Spleen (tissue), 11 donors: ENCODE results near the gene UNC79. TPM values are rescaled to one million over a fixed set of nuclear protein-coding genes. Genes with fewer than 3 reads are reported as not detected.

Source experiments
- DNase-seq: peaks from one replicate; pipeline ENCODE4 v3.0.0-alpha.2; 2020
- H3K27ac ChIP-seq, 8 donors: fragments of 200-600 bp; sonication (generic) in 7 of 8; 1 replicate in 4 of 8; 2 replicates in 4 of 8; pipeline versions ENCODE4 v1.5.0 to v1.8.0; 2016 to 2021; ENCODE audit warnings: inconsistent platforms in 4 of 8, mild to moderate bottlenecking in 4 of 8, moderate library complexity in 1 of 8
- H3K27me3 ChIP-seq, 7 donors: fragments of 200-600 bp; sonication (generic) in 6 of 7; replicated peaks in 1 of 7; 1 replicate in 4 of 7; 2 replicates in 3 of 7; pipeline versions ENCODE4 v1.5.0 to v1.8.0; 2016 to 2021; ENCODE audit warnings: inconsistent platforms in 3 of 7, mild to moderate bottlenecking in 1 of 7
- H3K36me3 ChIP-seq, 6 donors: fragments of 200-600 bp; sonication (generic) in 5 of 6; 1 replicate in 4 of 6; 2 replicates in 2 of 6; pipeline versions ENCODE4 v1.5.0 to v1.8.0; 2016 to 2021; ENCODE audit warnings: inconsistent platforms in 2 of 6
- H3K4me1 ChIP-seq, 6 donors: fragments of 200-600 bp; sonication (generic) in 5 of 6; 1 replicate in 3 of 6; 2 replicates in 3 of 6; pipeline versions ENCODE4 v1.5.0 to v1.8.0; 2016 to 2021; ENCODE audit warnings: inconsistent platforms in 3 of 6
- H3K4me3 ChIP-seq, 8 donors: fragments of 200-600 bp; sonication (generic) in 7 of 8; 1 replicate in 4 of 8; 2 replicates in 4 of 8; pipeline versions ENCODE4 v1.5.0 to v1.8.0; 2016 to 2021; ENCODE audit warnings: inconsistent platforms in 4 of 8, mild to moderate bottlenecking in 4 of 8, moderate library complexity in 2 of 8
- H3K9me3 ChIP-seq, 8 donors: fragments of 200-600 bp; sonication (generic) in 7 of 8; 1 replicate in 4 of 8; 2 replicates in 4 of 8; pipeline versions ENCODE4 v1.5.0 to v1.8.0; 2016 to 2021; ENCODE audit warnings: inconsistent platforms in 4 of 8
- POLR2A ChIP-seq, 3 donors: fragments of 450-650 bp; IDR thresholded peaks; one replicate each; pipeline ENCODE4 v1.5.1; 2017; ENCODE audit warnings: antibody characterized with exemption in 3 of 3, mild to moderate bottlenecking in 1 of 3
- POLR2AphosphoS5 ChIP-seq, 3 donors: sonication (generic); formaldehyde crosslinking; IDR thresholded peaks; one replicate each; pipeline ENCODE4 v1.5.1; 2017; ENCODE audit warnings: antibody characterized with exemption in 3 of 3
- WGBS, 5 donors: extraction: QIAGEN DNeasy Blood & Tissue Kit in 3 of 5; methylation state at CpG; one replicate each; pipeline versions ENCODE4 v1.1.5 to v1.1.7; 2013 to 2018; 5-methylcytosine and 5-hydroxymethylcytosine counted together
- intact Hi-C: fragments of 100-400 bp; cut with DNase I; formaldehyde crosslinking; loops from one replicate; pipeline ENCODE4 v1.15.0; 2023; ENCODE audit warnings: low total_unique reads
- polyA plus RNA-seq, 3 donors: library from polyadenylated mRNA; stranded (reverse); fragments of 200-250 nt; gene quantifications; one replicate each; pipeline ENCODE4 v1.2.1, GENCODE V29; 2013
- total RNA-seq, 7 donors: library from RNA; depleted of rRNA in 3 of 7; stranded (reverse); fragments of >200 nt in 3 of 7; fragmentation: NEBNext Ultra II Directional in 4 of 7; extraction: Animal tissue kit (Norgen Biotek cat#: 25700) in 4 of 7; gene quantifications; one replicate each; pipeline versions ENCODE4 v1.1.0 to v1.2.1, GENCODE V29; 2016 to 2021
- TF ChIP-seq, protein P1 (sequence below), 11 experiments: fragments of 200-600 bp in 7 of 11; fragments of 450-650 bp in 4 of 11; sonication (generic) in 4 of 11; IDR thresholded peaks in 8 of 11; conservative IDR thresholded peaks in 3 of 11; 1 replicate in 7 of 11; 2 replicates in 4 of 11; pipeline versions ENCODE4 v1.4.0 to v1.8.0; 2016 to 2021; ENCODE audit warnings: antibody characterized with exemption in 11 of 11, inconsistent platforms in 4 of 11, mild to moderate bottlenecking in 1 of 11
- donor health status: healthy with polysubstance abuse.
- donor health status: DM: no; HTN: no; CAD: no; lungs with moderate emphysema.
- donor health status: DM: no; HTN: no; CAD: no.
- donor health status: Bipolar disorder and iron deficiency.
- donor health status: healthy.
- donor health status: DM: no; HTN: no; CAD: no.
- donor health status: DM: yes; HTN: yes; CAD: no.

UNC79 gene
- total and polyA plus RNA-seq, 10 donors, result 0.03 to 0.24 (median 0.08) TPM; not detected in 2

- H3K36me3 ChIP-seq, result no peaks in the 10 kb centered on the region
- H3K4me1 ChIP-seq, result no peaks in the 10 kb centered on the region
- WGBS, 5 donors, result 73 to 89% (median 81%) methylated on average over 8 of the region's 8 CpGs
- DNase-seq, result no peak
- intact Hi-C loops, result no loop called here
- H3K27ac ChIP-seq, result no peak overlapping the region
- TF ChIP-seq, protein P1, sequence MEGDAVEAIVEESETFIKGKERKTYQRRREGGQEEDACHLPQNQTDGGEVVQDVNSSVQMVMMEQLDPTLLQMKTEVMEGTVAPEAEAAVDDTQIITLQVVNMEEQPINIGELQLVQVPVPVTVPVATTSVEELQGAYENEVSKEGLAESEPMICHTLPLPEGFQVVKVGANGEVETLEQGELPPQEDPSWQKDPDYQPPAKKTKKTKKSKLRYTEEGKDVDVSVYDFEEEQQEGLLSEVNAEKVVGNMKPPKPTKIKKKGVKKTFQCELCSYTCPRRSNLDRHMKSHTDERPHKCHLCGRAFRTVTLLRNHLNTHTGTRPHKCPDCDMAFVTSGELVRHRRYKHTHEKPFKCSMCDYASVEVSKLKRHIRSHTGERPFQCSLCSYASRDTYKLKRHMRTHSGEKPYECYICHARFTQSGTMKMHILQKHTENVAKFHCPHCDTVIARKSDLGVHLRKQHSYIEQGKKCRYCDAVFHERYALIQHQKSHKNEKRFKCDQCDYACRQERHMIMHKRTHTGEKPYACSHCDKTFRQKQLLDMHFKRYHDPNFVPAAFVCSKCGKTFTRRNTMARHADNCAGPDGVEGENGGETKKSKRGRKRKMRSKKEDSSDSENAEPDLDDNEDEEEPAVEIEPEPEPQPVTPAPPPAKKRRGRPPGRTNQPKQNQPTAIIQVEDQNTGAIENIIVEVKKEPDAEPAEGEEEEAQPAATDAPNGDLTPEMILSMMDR (IDR thresholded peaks at IDR 0.05 in 8 of 11, conservative IDR thresholded peaks at IDR 0.05 in 3 of 11), result no peak
- TF ChIP-seq POLR2A (IDR thresholded peaks at IDR 0.05) (no peak), POLR2AphosphoS5 (IDR thresholded peaks at IDR 0.05) (no peak)
- H3K4me3 ChIP-seq, result no peak overlapping the region
- H3K9me3 ChIP-seq, result no peaks in the 10 kb centered on the region
- peaks cover 0 to 39% (median 0%) of the 10 kb centered on the region in 7 donors for H3K27me3 ChIP-seq
Observed at GRCh38 chr14:93742761-93743160, 312.0 kb downstream of the UNC79 start.

DNA sequence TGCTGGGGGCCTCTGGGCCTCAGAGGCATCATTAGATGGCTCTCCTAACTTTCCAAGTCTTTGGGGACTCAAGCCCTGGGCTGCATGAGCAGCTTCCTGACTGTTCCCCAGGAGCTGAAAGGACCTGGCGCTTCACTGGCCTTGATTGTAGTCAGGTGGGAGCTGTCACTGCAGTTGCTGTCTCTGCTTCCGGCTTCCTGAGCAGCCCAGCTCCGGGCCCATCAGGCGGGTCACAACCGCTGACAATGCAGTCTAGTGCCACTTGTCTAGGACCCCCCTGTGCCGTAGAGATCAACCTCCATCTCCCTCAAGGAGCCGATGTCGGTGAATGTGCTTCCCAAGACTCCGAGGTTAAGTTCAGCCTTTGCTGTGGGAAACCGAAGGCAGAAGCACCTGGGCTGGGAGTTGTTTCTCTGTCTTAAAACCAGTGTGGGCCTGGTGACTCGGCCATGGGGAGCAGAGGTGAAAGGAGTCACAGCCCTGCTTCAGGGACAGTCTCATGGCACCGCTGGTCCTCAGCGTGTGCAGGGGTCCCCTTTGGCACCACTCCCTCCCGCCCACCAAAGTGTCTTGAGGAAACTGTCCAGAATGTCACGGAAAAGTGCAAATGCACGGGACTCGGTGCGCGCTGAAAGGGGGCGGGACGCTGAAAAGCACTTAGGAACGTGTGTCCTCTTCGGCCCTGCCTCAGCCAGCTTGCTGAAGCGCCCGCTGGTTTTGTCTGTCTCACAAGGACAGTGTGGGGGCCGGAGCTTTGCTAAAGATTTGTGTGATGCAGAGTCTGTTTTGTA is 312.7 kb downstream of the UNC79 start:
- intact Hi-C loops, result no loop called here
- Histone ChIP-seq H3K27me3 (peaks cover 0 to 39% (median 0%) of the 10 kb centered on the region in 7 donors), H3K9me3 (no peaks in the 10 kb centered on the region), H3K27ac (no peak overlapping the region), H3K36me3 (no peaks in the 10 kb centered on the region), H3K4me3 (no peak overlapping the region), H3K4me1 (no peaks in the 10 kb centered on the region)
- DNase-seq, result no peak
- no peak for TF ChIP-seq POLR2A (IDR thresholded peaks at IDR 0.05)
- no peak for TF ChIP-seq POLR2AphosphoS5 (IDR thresholded peaks at IDR 0.05)
- TF ChIP-seq, protein P1 (IDR thresholded peaks at IDR 0.05 in 8 of 11, conservative IDR thresholded peaks at IDR 0.05 in 3 of 11), result no peak
- WGBS, 5 donors, result 79 to 93% (median 83%) methylated on average over 24 to 26 of the region's 26 CpGs

- Histone ChIP-seq H3K36me3 (no peaks in the 10 kb centered on the region), H3K27me3 (peaks cover 0 to 40% (median 0%) of the 10 kb centered on the region in 7 donors), H3K4me3 (no peak overlapping the region), H3K4me1 (no peaks in the 10 kb centered on the region), H3K27ac (no peak overlapping the region), H3K9me3 (no peaks in the 10 kb centered on the region)
- 80 to 85% (median 84%) methylated on average over 9 to 14 of the region's 14 CpGs for WGBS, 5 donors
- no peak for DNase-seq
- intact Hi-C loops, result no loop called here
- TF ChIP-seq POLR2AphosphoS5 (IDR thresholded peaks at IDR 0.05) (no peak), POLR2A (IDR thresholded peaks at IDR 0.05) (no peak)
- TF ChIP-seq, protein P1 (IDR thresholded peaks at IDR 0.05 in 8 of 11, conservative IDR thresholded peaks at IDR 0.05 in 3 of 11), result no peak
Observed at GRCh38 chr14:93744176-93744575, 313.4 kb downstream of the UNC79 start.

DNA sequence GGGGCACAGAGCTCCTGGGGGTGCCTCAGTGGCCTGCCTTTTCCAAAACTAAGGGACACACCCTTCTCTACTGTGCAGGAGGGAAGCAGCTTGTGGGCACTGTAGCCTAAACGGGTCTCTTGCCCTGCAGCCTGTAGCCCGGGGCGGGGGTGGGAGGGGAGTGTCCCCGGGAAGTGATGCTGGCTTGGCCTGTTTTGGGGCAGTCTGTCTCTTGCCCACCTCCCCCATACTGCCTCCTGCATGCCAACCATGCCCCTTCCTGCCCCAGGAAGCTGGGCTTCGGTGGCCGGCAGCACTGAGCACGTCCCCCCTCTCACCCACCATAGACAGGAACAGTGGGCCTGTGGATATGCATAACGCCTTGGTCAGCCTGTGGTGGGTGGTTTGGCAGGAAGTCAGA is 314.1 kb downstream of the UNC79 start:
- intact Hi-C loops, result no loop called here

More for the DNA sequence above, 314.1 kb downstream of the UNC79 start:
- DNase-seq, result no peak
- Histone ChIP-seq H3K27me3 (peaks cover 0 to 40% (median 0%) of the 10 kb centered on the region in 7 donors), H3K27ac (no peak overlapping the region), H3K4me1 (no peaks in the 10 kb centered on the region), H3K36me3 (no peaks in the 10 kb centered on the region), H3K9me3 (no peaks in the 10 kb centered on the region), H3K4me3 (no peak overlapping the region)
- 36 to 75% (median 44%) methylated on average over 2 to 8 of the region's 8 CpGs for WGBS, 5 donors
- TF ChIP-seq POLR2AphosphoS5 (IDR thresholded peaks at IDR 0.05), result no peak
